Measurements from ENCODE around the gene TMEM108.

DNA sequence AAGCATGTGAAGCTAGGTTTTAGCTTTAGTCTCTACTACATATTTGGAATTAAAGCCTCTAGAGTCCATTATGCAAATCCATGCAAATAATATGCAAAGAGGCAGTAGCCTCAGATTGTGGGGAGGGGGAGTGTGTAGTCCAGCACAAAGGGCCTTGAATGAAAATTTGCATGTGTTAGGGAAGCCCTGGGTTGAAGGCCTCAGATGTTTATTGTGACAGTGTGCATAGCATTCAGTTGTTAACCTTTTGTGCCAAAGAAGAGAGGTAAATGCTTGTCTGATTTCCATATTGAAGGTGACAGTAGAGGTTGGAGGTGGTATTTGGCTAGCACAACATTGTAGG lies 337.2 kb downstream of the TMEM108 start:
- no peak for TF ChIP-seq POLR2A (IDR thresholded peaks at IDR 0.05)
- no peak for TF ChIP-seq CTCF (IDR thresholded peaks at IDR 0.05)

Data from heart left ventricle (tissue), 13 donors.